Adrenal gland (tissue), 12 donors: Measurements from ENCODE around the gene SCGB1C1. TPM values are rescaled to one million over a fixed set of nuclear protein-coding genes. Genes with fewer than 3 reads are reported as not detected.

Experiments
- DNase-seq, 7 donors: peaks; one replicate each; pipeline ENCODE4 v3.0.0-alpha.2; 2019 to 2020
- H3K27ac ChIP-seq, 5 donors: fragments of 200-600 bp; sonication (generic) in 4 of 5; 1 replicate in 3 of 5; 2 replicates in 2 of 5; pipeline versions ENCODE4 v1.5.1 to v1.8.0; 2016 to 2020; ENCODE audit warnings: mild to moderate bottlenecking in 1 of 5
- H3K27me3 ChIP-seq: fragments of 200-600 bp; 2 replicates; pipeline ENCODE4 v1.8.0; 2021
- H3K36me3 ChIP-seq, 2 donors: fragments of 200-600 bp; replicated peaks in 1 of 2; 1 replicate in 1 of 2; 2 replicates in 1 of 2; pipeline versions ENCODE4 v1.5.1 to v1.8.0; 2018 to 2022
- H3K4me1 ChIP-seq, 2 donors: fragments of 200-600 bp; replicated peaks in 1 of 2; 1 replicate in 1 of 2; 2 replicates in 1 of 2; pipeline versions ENCODE4 v1.5.1 to v1.8.0; 2018 to 2021
- H3K4me3 ChIP-seq, 4 donors: fragments of 200-600 bp; sonication (generic) in 3 of 4; one replicate each; pipeline ENCODE4 v1.5.1; 2016 to 2018
- H3K9me3 ChIP-seq, 3 donors: fragments of 200-600 bp; sonication (generic) in 1 of 3; replicated peaks in 1 of 3; 1 replicate in 2 of 3; 2 replicates in 1 of 3; pipeline versions ENCODE4 v1.5.1 to v1.8.0; 2016 to 2021
- POLR2A ChIP-seq, 2 donors: fragments of 450-650 bp; IDR thresholded peaks; one replicate each; pipeline ENCODE4 v1.6.1; 2017; ENCODE audit warnings: antibody characterized with exemption in 2 of 2, mild to moderate bottlenecking in 2 of 2, moderate library complexity in 1 of 2
- WGBS, 4 donors: extraction: QIAGEN DNeasy Blood & Tissue Kit in 2 of 4; methylation state at CpG; one replicate each; pipeline versions ENCODE4 v1.1.5 to v1.1.7; 2013 to 2017; 5-methylcytosine and 5-hydroxymethylcytosine counted together
- intact Hi-C, 2 donors: fragments of 100-400 bp; cut with DNase I; formaldehyde crosslinking; loops; one replicate each; pipeline versions ENCODE4 v1.14.1 to v1.15.0; 2022 to 2023
- polyA plus RNA-seq, 3 donors: library from polyadenylated mRNA; stranded (reverse); fragments of 200-250 nt in 2 of 3; fragments of 350-450 nt in 1 of 3; fragmentation: Illumina TruSeq in 1 of 3; extraction: RNeasy Lipid Tissue Mini Kit (QIAGEN cat#74804) in 1 of 3; gene quantifications; one replicate each; pipeline ENCODE4 v1.2.3, GENCODE V29; 2013 to 2014
- total RNA-seq, 9 donors: library from RNA; depleted of rRNA in 4 of 9; stranded (reverse); fragments of >200 nt in 4 of 9; fragments of 120-200 nt in 1 of 9; fragmentation: NEBNext Ultra II Directional in 1 of 9; extraction: Animal tissue kit (Norgen Biotek cat#: 25700) in 1 of 9; gene quantifications; one replicate each; pipeline versions ENCODE4 v1.1.0 to v1.2.4, GENCODE V29; 2013 to 2023
- TF ChIP-seq, protein P1 (sequence below), 6 experiments: fragments of 450-650 bp in 4 of 6; fragments of 200-600 bp in 2 of 6; sonication (generic) in 1 of 6; IDR thresholded peaks; 1 replicate in 5 of 6; 2 replicates in 1 of 6; pipeline versions ENCODE4 v1.5.1 to v1.8.0; 2016 to 2021; ENCODE audit warnings: antibody characterized with exemption in 6 of 6, mild to moderate bottlenecking in 2 of 6, moderate library complexity in 1 of 6
- donor health status: healthy with polysubstance abuse.
- donor health status: Bipolar disorder and iron deficiency.
- donor health status: DM: yes; HTN: yes; CAD: no.
- donor health status: DM: no; HTN: no; CAD: no.
- donor health status: DM: no; HTN: no; CAD: no.
- donor health status: DM: yes; HTN: yes; CAD: no.

Gene SCGB1C1
- total and polyA plus RNA-seq, 12 donors = not detected

- peaks cover 19 to 48% of the 10 kb centered on the region in 2 donors for H3K4me1 ChIP-seq
- peak overlapping the region in 1 of 4 donors; percentile 92 for H3K4me3 ChIP-seq
- H3K36me3 ChIP-seq = peaks cover 0 to 43% of the 10 kb centered on the region in 2 donors
- intact Hi-C loops = no loop called here
- DNase-seq = peak in 2 of 7 donors; percentile 10 to 51
- H3K9me3 ChIP-seq = no peaks in the 10 kb centered on the region
- TF ChIP-seq, protein P1, sequence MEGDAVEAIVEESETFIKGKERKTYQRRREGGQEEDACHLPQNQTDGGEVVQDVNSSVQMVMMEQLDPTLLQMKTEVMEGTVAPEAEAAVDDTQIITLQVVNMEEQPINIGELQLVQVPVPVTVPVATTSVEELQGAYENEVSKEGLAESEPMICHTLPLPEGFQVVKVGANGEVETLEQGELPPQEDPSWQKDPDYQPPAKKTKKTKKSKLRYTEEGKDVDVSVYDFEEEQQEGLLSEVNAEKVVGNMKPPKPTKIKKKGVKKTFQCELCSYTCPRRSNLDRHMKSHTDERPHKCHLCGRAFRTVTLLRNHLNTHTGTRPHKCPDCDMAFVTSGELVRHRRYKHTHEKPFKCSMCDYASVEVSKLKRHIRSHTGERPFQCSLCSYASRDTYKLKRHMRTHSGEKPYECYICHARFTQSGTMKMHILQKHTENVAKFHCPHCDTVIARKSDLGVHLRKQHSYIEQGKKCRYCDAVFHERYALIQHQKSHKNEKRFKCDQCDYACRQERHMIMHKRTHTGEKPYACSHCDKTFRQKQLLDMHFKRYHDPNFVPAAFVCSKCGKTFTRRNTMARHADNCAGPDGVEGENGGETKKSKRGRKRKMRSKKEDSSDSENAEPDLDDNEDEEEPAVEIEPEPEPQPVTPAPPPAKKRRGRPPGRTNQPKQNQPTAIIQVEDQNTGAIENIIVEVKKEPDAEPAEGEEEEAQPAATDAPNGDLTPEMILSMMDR (IDR thresholded peaks at IDR 0.05) = no peak
- no peak for TF ChIP-seq POLR2A (IDR thresholded peaks at IDR 0.05)
- WGBS, 4 donors = 87 to 91% (median 88%) methylated on average over 15 to 16 of the region's 16 CpGs
- no peaks in the 10 kb centered on the region for H3K27me3 ChIP-seq
- no peak overlapping the region for H3K27ac ChIP-seq
Observed at GRCh38 chr11:205221-206001, 12.5 kb downstream of the SCGB1C1 start.

DNA sequence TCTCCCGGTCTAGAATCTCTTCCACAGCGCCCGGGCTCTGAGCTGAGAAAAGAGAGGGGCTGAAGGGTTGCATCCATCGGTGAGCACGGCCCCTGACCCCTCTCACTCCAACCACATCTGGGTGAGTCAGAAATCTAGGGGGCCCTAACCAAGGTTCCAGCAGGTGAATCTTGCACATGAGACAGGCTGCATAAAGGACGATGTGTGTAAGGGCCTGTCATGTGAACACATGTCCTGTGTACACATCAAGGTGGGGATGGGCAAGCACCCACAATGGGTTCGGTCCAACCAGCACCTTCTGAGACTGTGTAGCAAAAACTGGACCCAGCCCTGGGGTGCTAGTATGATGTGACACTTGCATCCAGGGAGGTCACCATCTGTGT, 13.1 kb downstream of the SCGB1C1 start:
- WGBS, 4 donors = 68 to 85% (median 78%) methylated on average over 6 to 7 of the region's 7 CpGs
- TF ChIP-seq, protein P1 (IDR thresholded peaks at IDR 0.05) = no peak
- no peak for TF ChIP-seq POLR2A (IDR thresholded peaks at IDR 0.05)
- H3K9me3 ChIP-seq = no peaks in the 10 kb centered on the region
- H3K27ac ChIP-seq = peak overlapping the region in 1 of 5 donors; percentile 99
- peak overlapping the region in 2 of 4 donors; percentile 92 to 98 for H3K4me3 ChIP-seq
- H3K27me3 ChIP-seq = no peaks in the 10 kb centered on the region
- intact Hi-C loops = no loop called here
- peaks cover 0 to 47% of the 10 kb centered on the region in 2 donors for H3K36me3 ChIP-seq
- DNase-seq = peak in 3 of 7 donors; percentile 23 to 58 (median 28)
- peaks cover 19 to 51% of the 10 kb centered on the region in 2 donors for H3K4me1 ChIP-seq

DNA sequence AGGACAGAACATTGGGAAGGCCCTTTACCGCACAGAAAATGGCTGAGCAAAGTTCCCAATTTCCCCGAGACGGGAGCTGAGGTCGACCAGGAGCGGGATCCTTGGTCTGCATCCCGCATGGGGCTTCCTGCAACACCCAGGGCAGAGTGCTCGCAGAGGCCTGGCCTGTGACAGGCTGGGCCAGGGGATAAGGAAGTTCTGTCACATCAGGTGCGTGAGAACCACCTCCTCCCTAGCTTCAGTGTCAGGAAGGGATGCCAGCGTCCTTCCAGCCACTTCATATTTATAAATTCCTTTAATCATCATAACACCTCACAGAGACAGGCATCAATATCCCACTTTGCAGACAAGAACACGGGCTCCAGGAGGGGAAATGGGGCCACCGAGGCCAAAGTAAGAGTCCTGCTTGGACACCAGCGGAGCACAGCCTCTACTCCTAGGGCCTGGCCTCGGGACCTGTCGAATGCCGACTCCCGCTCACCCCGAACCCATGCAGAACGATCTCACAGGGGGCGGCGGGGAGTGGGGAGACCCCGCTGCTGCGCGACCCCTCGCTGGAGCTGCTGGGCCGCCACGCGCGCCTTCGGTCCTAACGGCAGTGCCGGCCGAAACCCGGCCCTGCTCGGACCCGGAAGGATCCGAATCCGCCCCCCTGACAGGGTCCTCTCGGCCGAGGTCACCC, 13.8 kb downstream of the SCGB1C1 start:
- intact Hi-C loops = no loop called here
- peak overlapping the region; percentile 9 to 98 (median 86) for H3K4me3 ChIP-seq
- DNase-seq = peak in 5 of 7 donors; percentile 38 to 68 (median 44)
- H3K27me3 ChIP-seq = no peaks in the 10 kb centered on the region
- 2 to 4% (median 2%) methylated on average over 11 to 39 of the region's 39 CpGs for WGBS, 4 donors
- H3K9me3 ChIP-seq = no peaks in the 10 kb centered on the region
- peak overlapping the region; percentile 97 to 99 (median 99) for H3K27ac ChIP-seq
- no peak for TF ChIP-seq POLR2A (IDR thresholded peaks at IDR 0.05)
- TF ChIP-seq, protein P1 (IDR thresholded peaks at IDR 0.05) = no peak
- peaks cover 0 to 49% of the 10 kb centered on the region in 2 donors for H3K36me3 ChIP-seq
- peaks cover 19 to 51% of the 10 kb centered on the region in 2 donors for H3K4me1 ChIP-seq

GRCh38 chr11:207208-207862, 14.5 kb downstream of the SCGB1C1 start, which contains the start of the genes BET1L and RIC8A:
Gene BET1L, minus strand, starts transcription at chr11:207399. Its CDS starts 78 bp downstream, at chr11:207321.
Gene RIC8A, plus strand, starts transcription at chr11:207708. Its CDS starts 1,147 bp downstream, at chr11:208855.
- Histone ChIP-seq H3K27me3 (no peaks in the 10 kb centered on the region), H3K27ac (peak within 1 kb of the TSS; percentile 97 to 99 (median 99)), H3K4me1 (peaks cover 19 to 48% of the 10 kb centered on the region in 2 donors), H3K9me3 (no peaks in the 10 kb centered on the region), H3K36me3 (peaks cover 0 to 55% of the 10 kb centered on the region in 2 donors), H3K4me3 (peak within 1 kb of the TSS; percentile 48 to 98 (median 86))
- TF ChIP-seq, protein P1 (IDR thresholded peaks at IDR 0.05) = peak in 1 of 6 experiments; percentile 8
- peak; percentile 68 to 92 for TF ChIP-seq POLR2A (IDR thresholded peaks at IDR 0.05)
- 0 to 1% (median 1%) methylated on average over 2 to 63 of the region's 63 CpGs for WGBS, 4 donors
- intact Hi-C loops = no loop called here
- DNase-seq = peak; percentile 93 to 98 (median 96)
